Upper lobe of left lung (tissue), 6 donors: ENCODE data around the gene GOLGA3. TPM values are rescaled to one million over a fixed set of nuclear protein-coding genes. Genes with fewer than 3 reads are reported as not detected.
"Not testable (repeated sequence)": the region's sequence is repeated elsewhere in the genome, so short reads cannot be mapped to it uniquely, and the experiment has no call there.

Experiments used
- ATAC-seq, 2 donors: fragments of 200-7000 bp; cut with Tn5 transposase; one replicate each; pipeline ENCODE4 v1.9.1; 2022; ENCODE audit warnings: mild to moderate bottlenecking in 2 of 2, moderate library complexity in 2 of 2; ENCODE audit not compliant: low FRiP score in 2 of 2
- DNase-seq, 2 donors: peaks; one replicate each; pipeline ENCODE4 v3.0.0-alpha.2; 2019 to 2020
- H3K27ac ChIP-seq, 4 donors: fragments of 200-600 bp; sonication (generic); one replicate each; pipeline ENCODE4 v1.5.1; 2016 to 2019
- H3K27me3 ChIP-seq, 4 donors: fragments of 200-600 bp; sonication (generic); one replicate each; pipeline ENCODE4 v1.5.1; 2017 to 2019
- H3K36me3 ChIP-seq, 4 donors: fragments of 200-600 bp; sonication (generic); one replicate each; pipeline ENCODE4 v1.5.1; 2016 to 2019
- H3K4me1 ChIP-seq, 4 donors: fragments of 200-600 bp; sonication (generic); one replicate each; pipeline ENCODE4 v1.5.1; 2018 to 2019
- H3K4me3 ChIP-seq, 4 donors: fragments of 200-600 bp; sonication (generic); one replicate each; pipeline ENCODE4 v1.5.1; 2017 to 2019; ENCODE audit warnings: mild to moderate bottlenecking in 2 of 4, moderate library complexity in 1 of 4
- H3K9me3 ChIP-seq, 4 donors: fragments of 200-600 bp; sonication (generic); one replicate each; pipeline ENCODE4 v1.5.1; 2018 to 2019
- CTCF ChIP-seq, 6 experiments: fragments of 450-650 bp in 4 of 6; fragments of 200-600 bp in 2 of 6; sonication (generic) in 2 of 6; IDR thresholded peaks; one replicate each; pipeline ENCODE4 v1.5.1; 2016 to 2019; ENCODE audit warnings: antibody characterized with exemption in 6 of 6
- EP300 ChIP-seq, 4 donors: sonication (generic); formaldehyde crosslinking; IDR thresholded peaks; one replicate each; pipeline ENCODE4 v1.5.1; 2017; ENCODE audit warnings: antibody characterized with exemption in 4 of 4, control low read depth in 2 of 4
- POLR2A ChIP-seq, 4 donors: fragments of 450-650 bp; IDR thresholded peaks; one replicate each; pipeline ENCODE4 v1.5.1; 2016 to 2017; ENCODE audit warnings: antibody characterized with exemption in 4 of 4, mild to moderate bottlenecking in 2 of 4
- POLR2AphosphoS5 ChIP-seq, 2 donors: sonication (generic); formaldehyde crosslinking; IDR thresholded peaks; one replicate each; pipeline ENCODE4 v1.5.1; 2017; ENCODE audit warnings: antibody characterized with exemption in 2 of 2
- WGBS, 2 donors: methylation state at CpG; one replicate each; pipeline ENCODE4 v1.1.5; 2017 to 2018; 5-methylcytosine and 5-hydroxymethylcytosine counted together
- total RNA-seq, 6 donors: library from RNA; depleted of rRNA in 4 of 6; stranded (reverse); fragments of >200 nt in 4 of 6; gene quantifications; one replicate each; pipeline versions ENCODE4 v1.1.0 to v1.2.1, GENCODE V29; 2016 to 2021
- donor health status: DM: no; HTN: no; CAD: no; lungs with moderate emphysema.
- donor health status: DM: no; HTN: yes; CAD: no; lungs with severe emphysema.

Gene GOLGA3
- total RNA-seq, 6 donors from 2014 or later, result 53.8 to 116 (median 77.9) TPM

DNA sequence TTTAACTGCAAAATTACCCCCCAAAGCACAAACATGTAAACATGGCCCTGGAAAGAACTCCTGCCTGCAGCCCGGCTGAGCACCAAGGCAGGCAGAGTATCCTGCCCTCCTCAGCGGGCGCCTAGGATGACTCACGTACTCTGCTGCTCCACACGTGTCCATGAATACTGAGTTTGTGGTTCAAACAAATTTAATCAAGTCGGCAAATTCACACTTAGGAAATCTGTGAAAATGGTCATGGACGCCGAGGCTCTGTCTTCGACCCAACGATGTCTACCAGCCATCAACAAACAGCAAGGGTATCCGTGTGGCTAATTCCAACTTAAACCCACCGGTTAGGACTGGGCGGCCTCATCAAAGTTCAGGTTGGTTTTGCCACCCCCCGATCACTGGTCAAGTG lies 25.5 kb downstream of the GOLGA3 start:
- DNase-seq (no peak), ATAC-seq (no peak)
- Histone ChIP-seq H3K36me3 (peaks cover 69 to 97% (median 92%) of the 10 kb centered on the region in 4 donors), H3K27me3 (no peaks in the 10 kb centered on the region), H3K4me1 (no peaks in the 10 kb centered on the region), H3K9me3 (no peaks in the 10 kb centered on the region), H3K4me3 (no peak overlapping the region), H3K27ac (no peak overlapping the region)
- WGBS, 2 donors, result 95% methylated on average over 11 to 14 of the region's 14 CpGs
- TF ChIP-seq POLR2A (IDR thresholded peaks at IDR 0.05) (no peak), CTCF (IDR thresholded peaks at IDR 0.05) (no peak), EP300 (IDR thresholded peaks at IDR 0.05) (no peak), POLR2AphosphoS5 (IDR thresholded peaks at IDR 0.05) (no peak)

GRCh38 chr12:132801741-132802140 lies 26.9 kb downstream of the GOLGA3 start:
- Histone ChIP-seq H3K4me1 (no peaks in the 10 kb centered on the region), H3K36me3 (peaks cover 70 to 97% (median 93%) of the 10 kb centered on the region in 4 donors), H3K27ac (no peak overlapping the region), H3K9me3 (no peaks in the 10 kb centered on the region), H3K4me3 (no peak overlapping the region), H3K27me3 (no peaks in the 10 kb centered on the region)
- 90 to 92% methylated on average over 13 to 26 of the region's 28 CpGs for WGBS, 2 donors
- DNase-seq, result no peak
- ATAC-seq, result no peak
- TF ChIP-seq POLR2A (IDR thresholded peaks at IDR 0.05), result no peak
- no peak for TF ChIP-seq CTCF (IDR thresholded peaks at IDR 0.05)
- TF ChIP-seq EP300 (IDR thresholded peaks at IDR 0.05), result no peak
- no peak for TF ChIP-seq POLR2AphosphoS5 (IDR thresholded peaks at IDR 0.05)

DNA sequence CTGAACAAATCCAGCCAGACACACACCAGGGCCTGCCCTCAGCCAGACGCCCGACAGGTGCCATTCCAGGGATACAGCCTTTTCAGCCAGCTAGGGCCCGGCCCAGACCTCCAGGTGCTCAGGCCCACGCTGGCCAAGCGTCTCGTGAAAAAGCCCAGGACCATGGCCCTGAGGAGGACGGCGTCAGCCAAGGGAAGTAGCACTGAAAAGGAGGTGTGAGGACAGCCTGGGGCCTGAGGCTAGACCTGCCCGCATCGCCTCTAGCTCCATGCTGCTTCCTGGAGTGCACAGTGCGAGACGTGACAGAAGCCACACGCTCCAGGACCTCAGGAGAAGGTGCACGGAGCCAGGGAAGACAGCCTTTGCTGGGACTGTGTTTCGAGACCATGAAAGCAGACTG lies 29.8 kb downstream of the GOLGA3 start:
- Histone ChIP-seq H3K36me3 (peaks cover 62 to 99% (median 93%) of the 10 kb centered on the region in 4 donors), H3K27ac (no peak overlapping the region), H3K27me3 (no peaks in the 10 kb centered on the region), H3K4me1 (no peaks in the 10 kb centered on the region), H3K4me3 (no peak overlapping the region), H3K9me3 (no peaks in the 10 kb centered on the region)
- WGBS, 2 donors, result 95 to 96% methylated on average over 12 of the region's 15 CpGs
- TF ChIP-seq CTCF (IDR thresholded peaks at IDR 0.05), result no peak
- TF ChIP-seq POLR2AphosphoS5 (IDR thresholded peaks at IDR 0.05), result no peak
- no peak for TF ChIP-seq POLR2A (IDR thresholded peaks at IDR 0.05)
- no peak for TF ChIP-seq EP300 (IDR thresholded peaks at IDR 0.05)
- DNase-seq, result no peak
- ATAC-seq, result no peak

DNA sequence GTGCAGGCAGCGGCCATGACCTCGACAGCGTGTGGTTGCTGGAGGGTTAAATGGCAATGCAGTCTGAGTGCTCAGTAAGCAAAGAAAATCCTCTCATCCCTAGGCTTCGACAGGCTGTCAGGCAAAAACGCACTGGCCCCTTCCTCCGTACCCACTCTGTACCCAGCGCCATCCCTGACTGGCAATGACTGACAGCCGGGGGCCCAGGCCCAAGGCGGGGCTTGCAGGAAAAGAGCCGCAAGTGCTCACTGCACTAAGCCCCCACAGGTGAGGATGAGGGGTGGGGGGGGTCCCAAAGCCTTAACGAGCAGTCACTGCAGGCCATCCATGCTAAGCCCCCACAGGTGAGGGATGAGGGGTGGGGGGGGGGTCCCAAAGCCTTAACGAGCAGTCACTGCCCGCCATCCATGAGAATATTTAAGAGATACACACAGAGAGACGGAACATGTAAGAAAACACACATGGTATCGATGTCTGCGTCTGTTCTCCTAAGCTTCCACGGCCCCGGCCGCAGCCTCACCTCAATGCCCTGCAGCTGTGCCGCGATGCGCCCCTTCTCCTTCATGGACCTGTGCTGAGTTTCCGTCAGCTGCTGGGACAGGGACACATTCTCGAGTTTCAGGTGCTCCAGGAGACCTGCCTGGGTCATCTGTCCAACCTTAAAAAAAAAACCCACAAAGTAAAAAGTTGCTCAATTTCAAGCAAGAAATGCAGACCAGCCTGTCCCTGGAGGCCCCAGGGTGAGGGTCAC lies 30.7 kb downstream of the GOLGA3 start:
- Histone ChIP-seq H3K27ac (no peak overlapping the region), H3K4me1 (no peaks in the 10 kb centered on the region), H3K36me3 (peaks cover 56 to 95% (median 88%) of the 10 kb centered on the region in 4 donors), H3K27me3 (no peaks in the 10 kb centered on the region), H3K4me3 (no peak overlapping the region), H3K9me3 (no peaks in the 10 kb centered on the region)
- no peak for ATAC-seq
- TF ChIP-seq POLR2AphosphoS5 (IDR thresholded peaks at IDR 0.05) (no peak), CTCF (IDR thresholded peaks at IDR 0.05) (no peak), EP300 (IDR thresholded peaks at IDR 0.05) (no peak), POLR2A (IDR thresholded peaks at IDR 0.05) (no peak)
- 93 to 95% methylated on average over 14 to 24 of the region's 24 CpGs for WGBS, 2 donors
- no peak for DNase-seq

GRCh38 chr12:132795847-132796246 lies 32.8 kb downstream of the GOLGA3 start:
- Histone ChIP-seq H3K4me1 (no peaks in the 10 kb centered on the region), H3K27me3 (no peaks in the 10 kb centered on the region), H3K9me3 (no peaks in the 10 kb centered on the region), H3K36me3 (peaks cover 44 to 94% (median 74%) of the 10 kb centered on the region in 4 donors), H3K4me3 (no peak overlapping the region), H3K27ac (no peak overlapping the region)
- DNase-seq (no peak), ATAC-seq (no peak)
- TF ChIP-seq POLR2A (IDR thresholded peaks at IDR 0.05), result no peak
- no peak for TF ChIP-seq POLR2AphosphoS5 (IDR thresholded peaks at IDR 0.05)
- TF ChIP-seq EP300 (IDR thresholded peaks at IDR 0.05), result no peak
- TF ChIP-seq CTCF (IDR thresholded peaks at IDR 0.05), result no peak
- WGBS, 2 donors, result 96% methylated on average over 11 to 14 of the region's 14 CpGs

- H3K9me3 ChIP-seq, H3K4me1 ChIP-seq, ATAC-seq, H3K27ac ChIP-seq, DNase-seq, H3K27me3 ChIP-seq, H3K4me3 ChIP-seq: not testable (repeated sequence)
- 100% methylated on average over 1 to 2 of the region's 2 CpGs for WGBS, 2 donors
- peaks cover 11 to 90% (median 62%) of the 10 kb centered on the region in 4 donors for H3K36me3 ChIP-seq
These were observed 36.7 kb downstream of the GOLGA3 start for GRCh38 chr12:132791940-132792339.
